Measurements from ENCODE around the gene CACNA1C. TPM values are rescaled to one million over a fixed set of nuclear protein-coding genes. Genes with fewer than 3 reads are reported as not detected.

Gene CACNA1C
- total RNA-seq, 1 donor from 2014 or later, result 1.5 TPM

DNA sequence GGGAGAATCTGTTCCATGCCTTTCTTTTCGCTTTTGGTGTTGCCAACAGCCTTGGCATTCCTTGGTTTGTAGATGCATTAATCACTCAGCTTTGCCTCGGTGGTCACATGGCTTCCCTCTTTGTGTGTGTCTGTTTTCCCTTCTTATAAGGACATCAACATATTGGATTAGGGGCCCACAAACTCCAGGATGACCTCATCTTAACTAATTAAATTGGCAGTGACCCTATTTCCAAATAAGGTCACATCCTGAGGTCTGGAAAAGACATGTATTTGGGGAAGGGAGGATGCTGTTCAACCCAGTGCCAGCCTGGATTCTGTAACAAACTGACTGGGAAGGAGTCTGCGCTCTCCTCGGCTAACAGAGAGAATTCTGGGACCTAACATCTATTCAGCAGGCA lies 376.2 kb downstream of the CACNA1C start:
- no peak for DNase-seq

DNA sequence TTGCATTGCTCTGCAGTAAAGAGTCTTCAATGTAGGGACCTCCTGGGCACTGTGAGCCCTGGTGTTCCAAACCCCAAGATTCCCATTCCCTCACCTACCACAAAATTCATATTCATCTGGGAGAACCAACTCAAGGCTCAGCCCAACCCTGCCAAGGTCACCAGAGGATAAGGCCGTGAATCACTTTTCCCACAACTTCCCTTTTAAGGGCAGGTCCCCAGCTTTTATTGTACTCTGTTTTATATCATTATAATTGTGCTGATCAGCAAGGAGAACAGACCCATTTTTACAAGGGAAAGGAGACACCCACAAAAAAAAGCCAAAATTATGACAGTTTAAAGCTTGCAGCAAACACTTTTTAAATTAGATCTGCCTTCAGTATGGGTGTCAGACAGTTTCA lies 379.0 kb downstream of the CACNA1C start:
- DNase-seq, result no peak

DNA sequence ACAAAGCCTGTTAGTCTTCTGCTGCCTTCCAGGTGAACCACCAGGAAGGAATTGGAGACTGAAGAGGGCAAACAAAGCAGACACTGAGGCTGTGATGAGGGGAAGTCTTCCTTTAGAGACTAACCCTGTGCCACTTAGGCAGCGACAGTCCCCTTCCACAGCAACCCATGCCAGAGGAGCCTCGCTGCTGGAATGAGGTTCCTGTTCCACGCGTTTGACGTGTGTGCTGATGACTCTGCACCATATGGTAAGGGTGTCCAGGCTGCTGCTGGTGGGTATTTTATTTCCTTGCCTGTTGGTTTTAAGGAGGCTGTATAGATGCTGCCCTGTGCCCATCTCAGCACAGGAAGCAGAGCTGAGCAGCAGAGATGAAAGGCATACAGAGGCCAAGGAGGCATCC lies 380.1 kb downstream of the CACNA1C start:
- no peak for DNase-seq

DNA sequence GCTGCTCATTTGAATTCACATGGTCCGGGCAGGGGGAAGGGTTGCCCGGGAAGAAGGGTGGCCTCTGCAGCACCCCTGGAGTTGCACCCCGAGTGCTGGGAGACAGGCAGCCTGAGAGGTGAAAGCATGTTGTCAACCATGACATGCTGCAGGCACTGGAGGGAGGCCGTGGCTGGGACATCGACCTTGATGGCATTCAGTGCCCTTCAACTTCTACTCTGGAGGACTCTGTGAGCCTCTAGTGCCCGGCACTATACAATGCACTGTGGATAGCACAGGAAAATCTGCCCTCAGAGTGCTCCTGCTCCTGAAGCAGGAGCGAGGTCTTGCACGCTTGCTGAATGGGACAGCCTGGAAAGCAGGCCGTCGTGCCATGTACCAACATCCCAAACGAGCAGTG lies 382.7 kb downstream of the CACNA1C start:
- no peak for DNase-seq

DNA sequence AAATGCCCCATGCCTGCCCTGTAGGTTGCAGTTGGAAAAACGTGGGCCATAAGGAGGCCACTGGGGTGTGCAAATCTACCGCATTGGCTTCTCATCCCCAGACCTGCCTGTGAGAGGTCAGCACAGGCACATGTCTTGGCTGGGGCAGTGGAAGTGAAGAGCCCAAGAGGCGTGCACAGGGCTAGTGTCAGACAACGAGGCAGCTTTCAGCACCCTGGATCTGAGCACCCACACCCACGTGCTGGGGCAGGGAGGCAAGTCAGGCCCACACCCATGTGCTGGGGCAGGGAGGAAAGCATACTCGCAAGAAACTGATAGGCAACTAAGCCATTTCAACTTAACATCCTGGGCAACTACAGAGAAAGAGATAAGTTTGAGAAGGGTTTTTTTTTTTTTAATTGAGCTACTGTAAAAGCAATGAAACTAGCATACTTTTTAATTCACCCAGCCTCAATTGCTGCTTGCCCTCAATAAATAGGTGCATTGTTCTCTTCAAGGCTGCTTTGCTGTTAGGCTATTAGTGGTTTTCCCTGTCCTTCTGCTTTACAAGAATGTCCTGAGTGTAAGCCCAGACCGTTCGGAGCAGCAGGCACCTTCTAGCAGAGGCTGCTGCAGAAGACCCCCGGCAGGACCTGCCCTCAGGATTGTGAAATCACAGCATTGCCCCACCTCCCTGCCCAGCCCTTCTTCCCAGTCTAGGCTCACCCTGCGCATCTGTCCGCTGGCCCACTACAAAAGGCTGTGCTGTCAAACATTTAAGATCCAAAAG lies 386.7 kb downstream of the CACNA1C start:
- DNase-seq, result no peak

DNA sequence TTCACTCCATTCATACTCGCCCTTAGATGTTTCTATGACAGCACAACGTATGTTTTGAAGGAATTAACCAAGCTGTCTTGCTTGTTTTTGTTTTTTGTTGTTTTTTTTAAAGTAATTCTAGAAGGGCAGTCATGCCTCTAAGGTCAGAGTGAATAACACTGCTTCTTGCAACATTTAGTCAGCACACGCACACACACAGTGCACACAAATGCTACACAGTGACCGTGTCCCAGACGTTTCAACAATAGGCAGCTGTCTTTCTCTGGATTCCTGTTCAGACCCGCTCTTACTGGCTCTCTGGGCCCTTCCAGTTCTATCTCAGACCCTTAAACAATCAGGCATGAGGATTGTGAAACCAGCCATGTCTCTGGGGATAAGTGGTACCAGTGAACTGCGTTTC lies 391.0 kb downstream of the CACNA1C start:
- DNase-seq, result no peak

DNA sequence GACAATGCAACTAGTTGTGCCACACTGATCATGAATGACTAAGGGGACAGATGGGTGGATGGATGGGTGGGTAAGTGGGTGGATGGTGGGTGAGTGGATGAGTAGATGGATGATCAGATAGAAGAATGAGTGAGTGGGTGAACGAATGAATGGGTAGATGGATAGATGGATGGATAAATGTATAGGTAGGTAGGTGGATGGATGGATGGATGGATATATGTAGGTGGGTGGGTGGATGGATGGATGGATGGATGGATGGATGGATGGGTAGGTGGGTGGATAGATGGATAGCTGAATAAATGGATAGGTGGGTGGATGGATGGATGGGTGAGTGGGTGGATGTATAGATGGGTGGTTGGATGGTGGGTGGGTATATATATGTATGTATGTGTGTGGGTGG lies 393.2 kb downstream of the CACNA1C start:
- no peak for DNase-seq

DNA sequence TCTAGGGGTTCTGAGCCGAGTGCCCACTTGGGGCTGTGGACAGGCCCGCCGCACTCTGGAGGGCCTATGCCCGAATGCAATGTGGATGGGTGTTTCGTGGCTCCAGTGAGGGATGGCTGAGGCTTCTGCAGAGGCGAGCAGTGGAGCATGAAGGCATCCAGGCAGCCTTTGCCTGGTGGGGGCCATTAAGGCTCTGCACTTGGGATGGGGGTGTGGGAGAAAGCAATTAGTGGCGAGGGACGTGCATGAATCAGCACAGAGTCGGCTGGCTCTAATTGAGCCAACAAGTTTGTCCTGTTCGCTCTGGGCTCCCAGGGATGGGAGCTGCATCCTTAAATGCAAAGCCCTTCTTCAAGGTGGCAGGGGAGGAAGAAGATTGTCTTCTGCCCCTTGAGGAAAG lies 395.1 kb downstream of the CACNA1C start:
- DNase-seq, result no peak

DNA sequence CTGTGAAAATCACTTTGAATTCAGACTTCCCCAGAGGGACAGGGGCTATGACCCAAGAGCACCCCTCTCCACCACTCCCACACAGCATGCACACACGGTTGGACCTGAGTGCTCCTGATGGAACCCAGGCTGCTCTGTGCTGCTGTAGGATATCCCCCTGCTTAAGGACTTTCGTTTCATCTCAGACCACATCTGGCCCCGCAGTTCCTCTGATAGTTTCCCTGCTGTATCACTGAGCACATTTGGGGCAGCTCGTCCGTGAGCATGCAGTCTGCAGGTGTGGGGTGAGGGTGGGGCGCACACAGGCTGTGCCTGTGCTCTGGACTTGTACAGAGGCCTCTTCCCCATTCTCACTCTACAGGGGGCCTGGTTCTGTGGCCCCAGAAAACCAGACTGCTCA lies 396.8 kb downstream of the CACNA1C start:
- no peak for DNase-seq

DNA sequence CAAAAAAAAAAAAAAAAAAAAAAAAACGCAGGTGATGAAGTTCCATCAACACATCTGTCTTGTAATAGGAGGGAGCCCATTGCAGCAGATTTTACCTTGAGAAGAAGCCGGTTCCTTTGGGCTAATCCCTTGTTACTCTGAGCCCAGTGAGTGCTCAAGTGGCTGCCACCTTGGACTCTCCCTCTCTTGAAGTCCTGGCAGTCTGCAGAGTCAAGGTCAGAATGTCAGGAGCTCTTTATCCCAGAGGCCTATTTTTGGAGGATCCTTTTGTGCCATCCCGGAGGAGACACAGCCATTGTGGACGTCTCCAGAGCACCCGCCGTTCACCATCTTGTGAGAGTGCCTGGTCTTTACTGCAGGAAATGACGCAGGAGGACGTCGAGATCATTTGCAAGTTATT lies 397.8 kb downstream of the CACNA1C start:
- DNase-seq, result no peak

DNA sequence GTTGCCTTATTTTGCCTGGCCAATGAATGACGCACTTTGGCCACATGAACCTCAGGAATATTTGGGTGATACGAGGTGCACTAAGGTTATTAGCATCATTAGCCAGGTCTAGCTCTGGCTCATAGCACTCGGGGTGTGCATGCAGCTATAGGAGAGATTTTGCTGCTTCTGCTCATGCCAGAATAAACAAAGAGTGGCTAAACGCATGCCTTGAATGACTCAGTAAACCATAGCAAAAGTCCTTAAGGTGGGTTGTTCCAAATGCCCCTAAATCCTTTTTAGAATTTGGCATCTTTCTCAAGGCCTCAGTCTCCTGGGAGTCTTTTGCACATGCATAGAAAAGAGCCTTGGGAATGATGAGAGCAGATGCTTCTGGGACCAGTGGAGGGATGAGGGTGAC lies 398.2 kb downstream of the CACNA1C start:
- no peak for DNase-seq

DNA sequence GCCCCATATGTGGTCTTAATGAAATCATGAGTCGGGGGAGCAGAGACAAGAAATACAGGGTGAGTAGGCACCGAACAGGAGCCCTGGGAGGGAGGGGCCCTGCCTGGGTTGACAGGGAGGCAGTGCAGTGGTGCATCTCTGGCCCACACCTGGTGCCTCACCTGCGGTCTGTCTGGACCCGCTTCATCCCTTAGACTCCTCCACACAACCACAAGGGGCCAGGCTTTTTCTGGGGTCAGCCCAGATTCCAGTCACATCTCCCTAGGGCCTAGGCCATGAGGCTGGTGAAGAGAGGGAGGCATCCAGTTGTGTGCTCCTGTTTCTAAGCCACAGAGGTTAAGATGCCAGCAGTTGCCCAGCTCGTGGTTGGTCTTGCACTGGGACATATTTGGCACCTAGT lies 398.7 kb downstream of the CACNA1C start:
- no peak for DNase-seq

DNA sequence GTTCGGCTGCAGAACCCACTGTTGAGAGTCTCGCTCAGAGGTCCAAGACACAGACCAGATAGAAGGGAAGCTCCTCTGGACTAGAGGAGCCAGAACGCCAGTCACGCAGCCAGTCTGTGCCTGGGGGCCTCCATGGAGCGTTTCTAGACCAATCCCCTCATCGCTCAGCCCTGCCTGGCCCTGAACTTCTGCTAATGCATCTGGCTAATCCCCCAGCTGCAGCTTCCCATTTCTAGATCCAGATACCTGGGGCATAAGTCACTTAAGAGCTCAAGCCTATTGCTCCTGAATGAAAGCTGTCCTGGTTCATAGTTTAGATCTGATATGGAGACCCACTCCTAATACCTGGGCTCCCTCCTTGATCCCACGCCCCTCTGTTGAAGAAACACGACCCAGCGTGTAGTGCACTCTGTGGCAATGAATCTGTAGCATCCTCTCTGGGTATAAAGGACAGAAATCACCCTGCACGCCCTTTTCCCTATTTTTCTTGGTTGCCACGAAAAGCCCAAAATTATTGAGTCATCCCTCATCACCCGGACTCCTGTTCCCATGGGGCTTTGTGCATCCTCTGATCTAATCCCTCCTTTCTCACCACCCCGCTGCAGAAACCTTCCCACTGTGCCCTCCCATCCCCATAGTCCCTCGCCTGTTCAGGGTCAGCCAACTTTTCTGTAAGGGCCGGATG lies 400.4 kb downstream of the CACNA1C start:
- no peak for DNase-seq

DNA sequence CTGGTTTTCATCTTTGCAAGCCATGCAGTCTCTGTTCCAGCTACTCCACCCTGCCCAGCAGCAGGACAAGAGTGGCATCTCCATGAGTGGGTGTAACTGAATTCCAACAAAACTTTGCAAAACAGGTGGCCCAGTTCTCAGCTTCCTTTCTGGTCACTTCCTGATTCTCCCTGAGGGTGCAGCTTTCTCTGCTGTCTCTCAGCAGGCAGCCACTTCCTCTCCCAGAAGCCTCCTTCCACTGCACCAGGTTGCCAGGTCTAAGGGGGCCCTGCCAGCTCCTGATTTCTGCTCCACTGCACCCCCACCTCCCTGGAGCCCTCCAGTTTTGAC lies 400.9 kb downstream of the CACNA1C start:
- DNase-seq, result no peak

DNA sequence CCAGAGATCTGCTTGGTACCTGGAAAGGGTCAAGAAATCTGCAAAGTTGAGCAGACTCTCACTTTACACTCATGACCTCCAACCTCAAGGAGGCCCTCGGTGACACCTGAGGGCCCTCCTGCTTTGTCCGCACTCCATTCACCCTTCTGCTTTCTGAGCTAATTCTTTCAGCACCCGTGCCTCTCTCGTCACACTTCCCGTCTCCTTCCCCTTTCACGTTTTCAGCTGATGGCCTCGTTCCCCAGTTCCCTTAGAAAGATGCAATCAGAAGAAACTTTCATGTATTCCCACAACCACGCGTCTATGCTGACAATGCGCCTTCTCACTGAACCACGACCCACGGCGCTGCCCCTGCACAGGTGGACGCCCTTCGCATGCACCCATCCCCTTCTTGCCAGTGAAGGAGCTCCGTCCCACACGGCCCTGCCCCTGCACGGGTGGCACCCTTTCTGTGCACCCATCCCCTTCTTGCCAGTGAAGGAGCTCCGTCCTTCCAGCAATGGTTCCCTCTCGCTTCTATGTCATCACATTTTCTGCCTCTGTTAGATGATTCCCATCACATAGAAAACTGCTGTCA lies 401.9 kb downstream of the CACNA1C start:
- no peak for DNase-seq

DNA sequence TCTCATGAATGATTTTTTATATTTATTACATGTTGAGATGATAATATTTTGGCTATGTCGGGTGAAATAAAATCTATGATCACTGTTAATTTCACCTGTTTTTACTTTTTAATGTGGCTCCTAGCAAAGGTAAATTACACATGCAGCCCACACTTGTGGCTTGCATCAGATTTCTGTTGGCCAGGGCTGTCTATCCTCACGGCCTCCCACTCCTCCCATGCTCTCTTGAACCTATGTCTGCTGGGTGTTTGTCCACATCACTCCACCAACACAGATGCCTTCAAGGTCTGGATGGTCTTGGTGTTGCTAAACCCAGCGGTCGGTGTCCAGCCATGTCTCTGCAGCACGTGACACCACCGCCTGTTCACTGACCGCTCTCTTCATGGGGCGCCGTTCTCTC lies 402.6 kb downstream of the CACNA1C start:
- DNase-seq, result no peak

DNA sequence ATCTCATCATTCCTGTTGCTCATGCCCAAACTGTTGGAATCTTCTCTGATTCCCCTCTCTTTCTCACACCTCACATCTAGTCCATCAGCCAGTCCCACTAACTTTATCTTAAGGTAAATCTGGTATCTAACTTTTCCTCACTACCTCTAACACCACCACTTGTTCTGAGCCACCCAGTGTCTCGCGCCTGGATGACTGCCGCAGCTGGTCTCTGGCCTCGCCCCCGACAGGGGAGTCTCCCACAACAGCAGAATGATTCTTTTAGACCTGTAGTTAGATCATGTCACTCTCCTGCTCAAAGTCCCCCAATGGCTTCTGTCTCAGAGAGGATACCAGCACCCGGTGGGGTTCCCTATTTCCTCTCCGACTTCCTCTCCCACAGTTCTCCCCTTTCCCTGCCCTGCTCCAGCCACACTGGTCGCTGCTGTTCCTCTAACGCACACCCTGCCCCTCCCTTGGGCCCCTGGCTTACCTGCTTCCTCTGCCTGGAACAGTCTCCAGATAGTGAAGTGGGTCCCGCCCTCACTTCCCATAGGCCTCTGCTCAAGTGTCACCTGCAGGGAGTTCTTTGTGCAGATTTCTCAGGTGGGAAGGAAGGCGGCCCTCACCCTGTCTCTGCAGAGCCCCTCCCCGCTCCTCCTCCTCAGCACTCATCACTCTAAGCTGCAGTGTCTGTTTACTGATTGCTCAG lies 403.5 kb downstream of the CACNA1C start:
- no peak for DNase-seq

DNA sequence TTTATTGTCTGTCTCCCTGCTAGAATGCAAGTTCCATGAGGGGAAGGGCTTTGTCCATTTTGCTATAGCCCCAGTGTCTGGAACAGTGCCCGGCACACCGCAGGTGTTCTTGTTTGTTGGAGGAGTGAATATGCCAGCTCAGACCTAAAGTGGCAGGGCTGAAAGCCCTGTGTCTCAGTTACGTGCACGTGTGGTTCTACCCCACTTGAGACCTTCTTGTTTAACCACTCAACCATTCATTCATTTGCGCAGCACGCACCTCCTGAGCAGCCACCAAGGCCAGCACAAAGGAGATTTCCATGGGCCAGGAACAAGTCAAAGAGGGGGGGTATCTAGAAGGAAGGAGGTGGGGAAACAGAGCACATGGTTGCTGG lies 404.0 kb downstream of the CACNA1C start:
- DNase-seq, result no peak

DNA sequence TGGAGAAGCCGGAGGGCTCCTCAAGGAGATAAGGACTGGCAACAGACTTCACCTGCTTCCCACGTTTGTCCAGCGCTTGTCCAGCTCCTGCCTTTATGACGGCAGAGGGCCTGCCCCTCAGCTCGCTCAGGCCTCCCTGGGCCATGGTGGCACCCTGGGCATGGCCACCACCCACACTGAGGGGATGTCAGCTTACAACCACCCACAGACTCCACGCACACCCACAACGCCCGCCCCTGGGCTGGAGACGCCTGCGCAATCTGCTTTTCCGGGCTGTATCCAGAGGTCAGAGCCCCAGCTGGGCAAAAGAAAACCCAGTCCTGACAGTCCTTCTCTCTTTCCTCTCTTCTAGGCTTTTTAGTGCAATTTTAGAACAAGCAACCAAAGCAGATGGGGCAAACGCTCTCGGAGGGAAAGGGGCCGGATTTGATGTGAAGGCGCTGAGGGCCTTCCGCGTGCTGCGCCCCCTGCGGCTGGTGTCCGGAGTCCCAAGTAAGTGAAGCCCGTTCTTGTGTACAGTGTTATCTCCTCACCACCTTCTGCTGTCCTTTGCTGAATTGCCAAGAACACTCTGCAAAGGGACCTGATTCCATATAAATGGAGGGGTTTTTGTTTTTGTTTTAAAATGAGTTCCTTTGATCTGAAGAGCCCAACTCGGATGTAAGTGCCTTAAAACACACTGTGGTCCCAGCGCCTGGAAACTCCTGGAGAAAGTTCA lies 404.6 kb downstream of the CACNA1C start:
- peak; percentile 6 for DNase-seq

DNA sequence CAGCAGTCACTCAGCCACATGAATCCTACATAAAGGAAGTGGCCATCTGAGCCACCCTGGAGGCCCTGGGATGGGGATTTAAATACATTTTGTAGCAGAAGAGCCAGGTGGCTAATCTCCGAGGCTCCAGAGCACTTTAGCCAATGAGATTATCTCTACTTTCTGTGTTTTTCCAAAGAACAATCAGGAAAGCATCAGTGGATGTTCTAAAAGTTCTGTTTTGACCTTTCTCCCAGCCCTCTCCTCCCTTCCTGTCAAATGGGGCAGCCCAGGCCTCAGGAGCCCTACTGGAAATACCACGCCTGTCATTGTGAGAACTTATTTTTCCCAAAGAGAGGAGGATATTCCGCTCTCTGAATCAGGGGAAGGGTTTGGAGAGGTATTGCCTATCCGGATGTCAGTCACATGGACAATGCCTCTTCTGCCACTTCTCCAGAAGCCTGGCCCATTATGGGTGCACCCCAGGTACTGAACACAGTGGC lies 405.2 kb downstream of the CACNA1C start:
- no peak for DNase-seq

DNA sequence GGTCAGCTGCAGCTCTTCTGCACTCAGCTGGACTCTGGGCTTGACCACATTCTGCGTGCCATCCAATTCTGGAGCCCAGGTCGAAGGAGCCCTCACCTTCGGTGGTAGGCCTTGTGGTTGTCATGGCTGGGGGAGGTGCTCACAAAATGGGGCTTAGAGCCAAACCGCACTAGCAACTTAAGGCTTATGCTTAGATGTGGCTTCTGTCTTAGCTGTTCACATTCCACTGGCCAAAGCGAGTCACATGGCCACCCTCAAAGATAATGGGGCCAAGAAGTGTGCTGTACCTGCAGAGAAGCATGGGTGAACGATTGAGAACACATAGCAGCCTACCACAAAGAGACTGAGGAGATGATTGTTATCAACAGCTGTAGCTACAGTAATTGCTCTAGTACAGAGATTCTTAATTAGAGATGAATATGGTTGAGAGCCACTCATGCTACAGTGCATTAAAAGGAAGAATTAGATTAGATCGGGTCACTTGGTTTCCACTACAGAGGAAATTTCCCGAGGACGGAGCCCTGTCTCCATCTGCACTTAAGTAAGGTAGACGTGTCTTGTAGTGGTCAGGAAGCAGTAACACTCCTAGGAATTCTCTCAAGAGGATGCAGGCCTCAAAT lies 407.4 kb downstream of the CACNA1C start:
- DNase-seq, result no peak

DNA sequence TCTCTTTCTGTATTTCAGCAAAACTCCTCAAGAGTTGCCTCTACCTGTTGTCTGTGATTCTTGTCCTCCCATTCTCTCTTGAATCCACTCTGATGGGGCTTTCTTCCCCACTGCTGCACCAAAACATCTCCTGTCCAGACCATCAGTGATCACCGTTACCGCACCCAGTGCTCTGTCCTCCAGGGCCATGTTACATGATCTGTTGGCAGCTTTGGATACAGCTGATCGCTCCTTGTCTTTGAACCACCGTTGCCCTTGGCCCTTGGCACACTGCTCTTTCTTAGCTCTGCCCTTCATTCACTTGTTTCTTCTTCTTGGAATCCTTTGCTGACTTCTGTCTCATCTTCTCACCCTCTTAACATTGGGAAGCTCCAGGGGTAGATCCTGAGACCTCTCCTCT lies 408.3 kb downstream of the CACNA1C start:
- no peak for DNase-seq

DNA sequence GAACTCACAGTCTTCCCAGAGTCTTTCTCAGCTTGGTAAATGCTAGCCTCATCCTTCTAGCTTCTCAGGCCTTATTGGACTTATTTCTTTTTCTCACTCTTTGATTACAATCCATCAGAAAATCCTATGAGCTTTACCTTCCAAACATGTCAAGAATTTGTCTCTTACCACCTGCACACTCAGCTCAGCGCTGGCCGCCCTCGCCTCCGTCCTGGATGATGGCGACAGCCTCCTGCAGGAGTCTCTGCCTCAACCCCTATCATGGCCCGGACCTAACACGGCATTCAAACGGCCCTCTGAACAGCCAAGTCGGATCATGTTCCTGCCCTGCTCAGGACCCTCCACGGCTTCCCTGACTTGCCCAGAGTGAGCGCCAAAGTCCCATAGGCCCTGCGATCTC lies 408.9 kb downstream of the CACNA1C start:
- DNase-seq, result no peak
